HepG2 (cell line): ENCODE measurements around the gene ANKRD66. TPM values are rescaled to one million over a fixed set of nuclear protein-coding genes. Genes with fewer than 3 reads are reported as not detected.

Experiments
- ATAC-seq: fragments of 200-7000 bp; cut with Tn5 transposase; 3 replicates; pipeline ENCODE4 v1.9.1; 2020; ENCODE audit warnings: mild to moderate bottlenecking, moderate library complexity
- BruUV-seq: library from RNA; stranded (reverse); fragments of 400-500 nt; replicated peaks from 2 replicates; lab custom pipeline; 2021; lab: Mats Ljungman, UMichigan
- CTCF ChIA-PET: fragments of 300-600 bp; formaldehyde crosslinking; extraction: SDS; loops from one replicate; lab custom pipeline; 2021; ENCODE audit warnings: low total read pairs, inconsistent platforms, low intra/inter-chr PET ratio; lab: Yijun Ruan, JAX
- POLR2A ChIA-PET: fragments of 350-600 bp; sonication (Branson Sonifier 250); formaldehyde crosslinking; loops from one replicate; lab custom pipeline; 2020; ENCODE audit warnings: antibody characterized with exemption, inconsistent platforms; lab: Yijun Ruan, JAX
- DNase-seq: peaks from one replicate; pipeline ENCODE4 v3.0.0-alpha.2; 2015; ENCODE audit warnings: low spot score
- FAIRE-seq: peaks from 3 replicates; lab custom pipeline; 2011; peaks lifted over from hg19 to GRCh38; lab: Jason Lieb, UNC
- H2AFZ ChIP-seq: one replicate; pipeline ENCODE4 v1.6.1; 2011; ENCODE audit warnings: low read length, inconsistent platforms
- H3K27ac ChIP-seq: fragments of 300-600 bp; 3 replicates; pipeline ENCODE4 v1.8.0; 2011; ENCODE audit warnings: mixed run types, mild to moderate bottlenecking, mixed read lengths, low read length, inconsistent platforms; ENCODE audit not compliant: insufficient read depth; ENCODE audit errors: extremely low read length
- H3K27me3 ChIP-seq, 2 experiments: fragments of 200-600 bp in 1 of 2; 2 replicates in 1 of 2; 3 replicates in 1 of 2; pipeline versions ENCODE4 v1.6.0 to v1.8.0; 2011; ENCODE audit warnings: low read length in 2 of 2, mild to moderate bottlenecking in 2 of 2, moderate library complexity in 2 of 2, inconsistent platforms in 1 of 2; ENCODE audit not compliant: insufficient read depth in 2 of 2, control insufficient read depth in 1 of 2
- H3K36me3 ChIP-seq, 2 experiments: fragments of 200-600 bp in 1 of 2; replicated peaks in 1 of 2; 2 replicates in 1 of 2; 3 replicates in 1 of 2; pipeline versions ENCODE4 v1.5.1 to v1.8.0; 2011; ENCODE audit warnings: low read length in 2 of 2, inconsistent platforms in 1 of 2; ENCODE audit not compliant: insufficient read depth in 2 of 2, control insufficient read depth in 1 of 2
- H3K4me1 ChIP-seq: 2 replicates; pipeline ENCODE4 v1.5.1; 2012; ENCODE audit warnings: low read length, inconsistent platforms; ENCODE audit not compliant: insufficient read depth
- H3K4me2 ChIP-seq: 2 replicates; pipeline ENCODE4 v1.6.0; 2011; ENCODE audit warnings: low read depth, low read length, inconsistent platforms
- H3K4me3 ChIP-seq, 3 experiments: fragments of 200-600 bp in 1 of 3; sonication (generic), shearing (Covaris generic) in 1 of 3; replicated peaks in 1 of 3; 2 replicates each; pipeline ENCODE4 v1.5.1; 2011 to 2016; ENCODE audit warnings: low read length in 3 of 3, inconsistent platforms in 2 of 3, low read depth in 2 of 3, mild to moderate bottlenecking in 2 of 3, control low read depth in 1 of 3, mixed read lengths in 1 of 3; ENCODE audit not compliant: insufficient read depth in 1 of 3
- H3K79me2 ChIP-seq: one replicate; pipeline ENCODE4 v1.6.1; 2011; ENCODE audit warnings: low read length, inconsistent platforms; ENCODE audit not compliant: insufficient read depth
- H3K9ac ChIP-seq: 2 replicates; pipeline ENCODE4 v1.6.0; 2011; ENCODE audit warnings: mild to moderate bottlenecking, low read depth, low read length, inconsistent platforms; ENCODE audit not compliant: insufficient read depth
- H3K9me3 ChIP-seq: 2 replicates; pipeline ENCODE4 v1.5.1; 2012; ENCODE audit warnings: mild to moderate bottlenecking, low read length
- H4K20me1 ChIP-seq: 2 replicates; pipeline ENCODE4 v1.6.0; 2011; ENCODE audit warnings: inconsistent platforms, mild to moderate bottlenecking, low read length, moderate library complexity; ENCODE audit not compliant: insufficient read depth
- BCL6 ChIP-seq: IDR thresholded peaks from 2 replicates; pipeline ENCODE4 v1.6.1; 2016; ENCODE audit warnings: missing genetic modification reagents, missing compliant biosample characterization
- BRCA1 ChIP-seq: sonication (generic); formaldehyde crosslinking; IDR thresholded peaks from 2 replicates; pipeline ENCODE4 v1.4.0; 2020; ENCODE audit warnings: missing genetic modification reagents
- CAMTA2 ChIP-seq: sonication (generic); formaldehyde crosslinking; IDR thresholded peaks from 2 replicates; pipeline ENCODE4 v1.4.0; 2020; ENCODE audit warnings: mild to moderate bottlenecking, missing genetic modification reagents, borderline replicate concordance
- FOXJ3 ChIP-seq: sonication (generic); formaldehyde crosslinking; IDR thresholded peaks from 2 replicates; pipeline ENCODE4 v1.4.0; 2020; ENCODE audit warnings: missing genetic modification reagents, mild to moderate bottlenecking, borderline replicate concordance
- ISX ChIP-seq: sonication (generic); formaldehyde crosslinking; conservative IDR thresholded peaks from 2 replicates; pipeline ENCODE4 v1.5.0; 2020; ENCODE audit warnings: missing genetic modification reagents
- SSRP1 ChIP-seq: IDR thresholded peaks from 2 replicates; pipeline ENCODE4 v1.6.1; 2016; ENCODE audit warnings: control low read depth
- ZNF138 ChIP-seq: sonication (generic); formaldehyde crosslinking; IDR thresholded peaks from 2 replicates; pipeline ENCODE4 v1.5.0; 2020; ENCODE audit warnings: mild to moderate bottlenecking, low read depth, missing genetic modification reagents
- ZNF235 ChIP-seq: sonication (generic); formaldehyde crosslinking; IDR thresholded peaks from 2 replicates; pipeline ENCODE4 v1.8.1; 2023; ENCODE audit warnings: mild to moderate bottlenecking, missing genetic modification reagents, borderline replicate concordance
- ZNF256 ChIP-seq: sonication (generic); formaldehyde crosslinking; conservative IDR thresholded peaks from 2 replicates; pipeline ENCODE4 v1.4.0; 2020; ENCODE audit warnings: missing genetic modification reagents
- ZNF263 ChIP-seq: sonication (generic); formaldehyde crosslinking; IDR thresholded peaks from 2 replicates; pipeline ENCODE4 v1.4.0; 2020; ENCODE audit warnings: missing genetic modification reagents
- WGBS: methylation state at CpG from one replicate; pipeline ENCODE4 v1.1.6; 2017; ENCODE audit warnings: low lambda C conversion rate; 5-methylcytosine and 5-hydroxymethylcytosine counted together
- in situ Hi-C: cut with HindIII; loops from 2 replicates; pipeline ENCODE4 v1.10.0; 2017; ENCODE audit warnings: low pct_unique_long_range_greater_than_20kb; ENCODE audit not compliant: extremely low pct_ligation_motif_present
- intact Hi-C: fragments of 100-400 bp; cut with micrococcal nuclease; formaldehyde crosslinking; loops from one replicate; pipeline ENCODE4 v1.10.0; 2022; ENCODE audit not compliant: unreplicated experiment
- polyA plus RNA-seq, 8 experiments: library from polyadenylated mRNA; depleted of rRNA in 3 of 8; stranded (reverse) in 7 of 8; unstranded in 1 of 8; fragments of >200 nt; fragmentation: Illumina TruSeq in 4 of 8; extraction: Trizol in 4 of 8; gene quantifications; 2 replicates each; pipeline versions ENCODE4 v1.2.1 to v1.2.3, GENCODE V29; 2011 to 2016; ENCODE audit warnings: low read depth in 4 of 8, missing spikeins in 1 of 8, mixed read lengths in 1 of 8; ENCODE audit not compliant: insufficient read depth in 1 of 8
- total RNA-seq, 5 experiments: library from RNA; depleted of rRNA; stranded (reverse); fragments of >200 nt; fragmentation: Illumina TruSeq; extraction: Trizol; gene quantifications; 2 replicates each; pipeline ENCODE4 v1.2.3, GENCODE V29; 2016; ENCODE audit warnings: low read depth in 1 of 5
- TF ChIP-seq, protein P1 (sequence below): sonication (generic); formaldehyde crosslinking; IDR thresholded peaks from 2 replicates; pipeline ENCODE4 v1.5.0; 2020; ENCODE audit warnings: mild to moderate bottlenecking, missing genetic modification reagents, borderline replicate concordance
- TF ChIP-seq, protein P2 (sequence below): sonication (generic); formaldehyde crosslinking; IDR thresholded peaks from 2 replicates; pipeline ENCODE4 v1.8.1; 2023; ENCODE audit warnings: mild to moderate bottlenecking, missing genetic modification reagents
- TF ChIP-seq, protein P3 (sequence below): sonication (generic); formaldehyde crosslinking; IDR thresholded peaks from 2 replicates; pipeline ENCODE4 v1.4.0; 2020; ENCODE audit warnings: missing genetic modification reagents; ENCODE audit errors: not compliant biosample characterization
- TF ChIP-seq, protein P4 (sequence below): sonication (generic); formaldehyde crosslinking; IDR thresholded peaks from 2 replicates; pipeline ENCODE4 v1.9.0; 2021; ENCODE audit warnings: missing genetic modification reagents, mild to moderate bottlenecking, borderline replicate concordance

Gene ANKRD66
- total and polyA plus RNA-seq, 2 of the 13 experiments (the other 11 are each of a cell fraction or from before 2014, with no cell fraction given) = not detected

DNA sequence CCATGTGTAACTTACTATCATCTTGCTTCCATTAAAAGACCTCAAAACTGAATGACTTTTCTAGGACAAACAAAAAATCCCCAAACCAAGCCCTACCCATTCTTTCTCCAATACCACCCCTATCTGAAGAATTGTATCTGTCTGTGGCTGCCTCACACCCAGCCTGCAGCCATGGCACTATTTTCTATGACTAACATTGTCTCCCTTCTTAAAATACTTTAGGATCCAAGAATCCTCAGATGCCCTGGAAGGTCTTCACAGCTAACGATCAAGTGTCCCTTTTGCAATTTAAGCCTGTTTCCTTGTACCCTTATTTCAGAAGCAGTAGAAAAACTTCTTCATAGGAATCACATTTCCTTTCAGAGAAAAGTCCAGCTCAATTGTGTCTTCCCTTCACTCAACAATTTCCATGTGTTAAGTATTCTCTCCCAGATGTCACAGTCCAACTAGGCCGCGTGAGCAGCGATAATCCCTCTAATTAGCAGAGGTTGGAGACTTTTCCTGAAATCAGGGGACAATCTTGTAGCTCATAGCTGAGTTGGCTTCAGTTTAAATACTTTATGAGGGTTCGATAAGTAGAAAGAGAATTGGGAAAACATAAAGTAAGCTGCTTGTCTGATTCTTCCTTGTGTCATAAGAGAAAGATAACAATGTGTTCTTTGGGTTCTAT lies 41.3 kb downstream of the ANKRD66 start (continued):
- TF ChIP-seq, protein P1, sequence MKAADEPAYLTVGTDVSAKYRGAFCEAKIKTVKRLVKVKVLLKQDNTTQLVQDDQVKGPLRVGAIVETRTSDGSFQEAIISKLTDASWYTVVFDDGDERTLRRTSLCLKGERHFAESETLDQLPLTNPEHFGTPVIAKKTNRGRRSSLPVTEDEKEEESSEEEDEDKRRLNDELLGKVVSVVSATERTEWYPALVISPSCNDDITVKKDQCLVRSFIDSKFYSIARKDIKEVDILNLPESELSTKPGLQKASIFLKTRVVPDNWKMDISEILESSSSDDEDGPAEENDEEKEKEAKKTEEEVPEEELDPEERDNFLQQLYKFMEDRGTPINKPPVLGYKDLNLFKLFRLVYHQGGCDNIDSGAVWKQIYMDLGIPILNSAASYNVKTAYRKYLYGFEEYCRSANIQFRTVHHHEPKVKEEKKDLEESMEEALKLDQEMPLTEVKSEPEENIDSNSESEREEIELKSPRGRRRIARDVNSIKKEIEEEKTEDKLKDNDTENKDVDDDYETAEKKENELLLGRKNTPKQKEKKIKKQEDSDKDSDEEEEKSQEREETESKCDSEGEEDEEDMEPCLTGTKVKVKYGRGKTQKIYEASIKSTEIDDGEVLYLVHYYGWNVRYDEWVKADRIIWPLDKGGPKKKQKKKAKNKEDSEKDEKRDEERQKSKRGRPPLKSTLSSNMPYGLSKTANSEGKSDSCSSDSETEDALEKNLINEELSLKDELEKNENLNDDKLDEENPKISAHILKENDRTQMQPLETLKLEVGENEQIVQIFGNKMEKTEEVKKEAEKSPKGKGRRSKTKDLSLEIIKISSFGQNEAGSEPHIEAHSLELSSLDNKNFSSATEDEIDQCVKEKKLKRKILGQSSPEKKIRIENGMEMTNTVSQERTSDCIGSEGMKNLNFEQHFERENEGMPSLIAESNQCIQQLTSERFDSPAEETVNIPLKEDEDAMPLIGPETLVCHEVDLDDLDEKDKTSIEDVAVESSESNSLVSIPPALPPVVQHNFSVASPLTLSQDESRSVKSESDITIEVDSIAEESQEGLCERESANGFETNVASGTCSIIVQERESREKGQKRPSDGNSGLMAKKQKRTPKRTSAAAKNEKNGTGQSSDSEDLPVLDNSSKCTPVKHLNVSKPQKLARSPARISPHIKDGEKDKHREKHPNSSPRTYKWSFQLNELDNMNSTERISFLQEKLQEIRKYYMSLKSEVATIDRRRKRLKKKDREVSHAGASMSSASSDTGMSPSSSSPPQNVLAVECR (CRISPR knock-in tag) = no peak
- TF ChIP-seq, protein P2, sequence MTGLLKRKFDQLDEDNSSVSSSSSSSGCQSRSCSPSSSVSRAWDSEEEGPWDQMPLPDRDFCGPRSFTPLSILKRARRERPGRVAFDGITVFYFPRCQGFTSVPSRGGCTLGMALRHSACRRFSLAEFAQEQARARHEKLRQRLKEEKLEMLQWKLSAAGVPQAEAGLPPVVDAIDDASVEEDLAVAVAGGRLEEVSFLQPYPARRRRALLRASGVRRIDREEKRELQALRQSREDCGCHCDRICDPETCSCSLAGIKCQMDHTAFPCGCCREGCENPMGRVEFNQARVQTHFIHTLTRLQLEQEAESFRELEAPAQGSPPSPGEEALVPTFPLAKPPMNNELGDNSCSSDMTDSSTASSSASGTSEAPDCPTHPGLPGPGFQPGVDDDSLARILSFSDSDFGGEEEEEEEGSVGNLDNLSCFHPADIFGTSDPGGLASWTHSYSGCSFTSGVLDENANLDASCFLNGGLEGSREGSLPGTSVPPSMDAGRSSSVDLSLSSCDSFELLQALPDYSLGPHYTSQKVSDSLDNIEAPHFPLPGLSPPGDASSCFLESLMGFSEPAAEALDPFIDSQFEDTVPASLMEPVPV (CRISPR knock-in tag) = no peak
- TF ChIP-seq CAMTA2 (CRISPR knock-in tag) = no peak

DNA sequence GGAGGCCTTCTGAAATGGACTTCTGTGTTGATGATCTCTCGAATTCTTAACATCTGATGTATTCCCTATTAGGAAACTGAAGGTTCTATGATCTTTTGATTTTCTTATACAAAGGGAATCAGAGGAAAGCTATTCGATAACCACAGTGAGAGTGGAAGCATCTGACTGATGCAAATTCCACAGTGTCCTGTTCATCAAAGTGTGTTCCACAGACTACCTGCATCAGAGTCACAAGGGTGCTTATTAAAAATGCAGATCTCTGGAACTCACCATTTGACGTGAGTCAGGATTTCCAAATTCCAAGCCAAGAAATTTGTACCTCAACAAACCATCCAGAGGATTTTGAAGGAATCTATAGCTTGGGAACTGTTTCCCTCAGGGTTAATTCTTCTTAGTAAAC lies 42.1 kb downstream of the ANKRD66 start:
- 66% methylated on average over 3 of the region's 3 CpGs for WGBS
- DNase-seq (no peak), ATAC-seq (no peak), FAIRE-seq (no peak)
- H3K4me3 ChIP-seq = no peak overlapping the region
- POLR2A ChIA-PET = no interaction called here
- H3K36me3 ChIP-seq = no peaks in the 10 kb centered on the region
- H3K27me3 ChIP-seq = no peaks in the 10 kb centered on the region
- no peak overlapping the region for H3K27ac ChIP-seq
- no peaks in the 10 kb centered on the region for H4K20me1 ChIP-seq
- H3K9ac ChIP-seq = no peak overlapping the region
- no peak overlapping the region for H2AFZ ChIP-seq
- peaks cover 23% of the 10 kb centered on the region for H3K4me1 ChIP-seq
- intact Hi-C loops = loop anchor here (10.0 kb wide), 1 partner anchor 104 kb away; the partner anchor contains the start of gene TDRD6
- no peaks in the 10 kb centered on the region for H3K9me3 ChIP-seq
- BruUV-seq = no TSS peak
- H3K4me2 ChIP-seq = no peak overlapping the region
- in situ Hi-C loops = no loop called here
- CTCF ChIA-PET = no interaction called here
- H3K79me2 ChIP-seq = no peaks in the 10 kb centered on the region
- no peak for TF ChIP-seq BCL6 (CRISPR knock-in tag)
- TF ChIP-seq, protein P3, sequence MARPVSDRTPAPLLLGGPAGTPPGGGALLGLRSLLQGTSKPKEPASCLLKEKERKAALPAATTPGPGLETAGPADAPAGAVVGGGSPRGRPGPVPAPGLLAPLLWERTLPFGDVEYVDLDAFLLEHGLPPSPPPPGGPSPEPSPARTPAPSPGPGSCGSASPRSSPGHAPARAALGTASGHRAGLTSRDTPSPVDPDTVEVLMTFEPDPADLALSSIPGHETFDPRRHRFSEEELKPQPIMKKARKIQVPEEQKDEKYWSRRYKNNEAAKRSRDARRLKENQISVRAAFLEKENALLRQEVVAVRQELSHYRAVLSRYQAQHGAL (CRISPR knock-in tag) = no peak
- TF ChIP-seq ISX = no peak
- no peak for TF ChIP-seq ZNF263
- no peak for TF ChIP-seq ZNF235 (CRISPR knock-in tag)
- TF ChIP-seq BRCA1 (CRISPR knock-in tag) = no peak
- TF ChIP-seq ZNF256 (CRISPR knock-in tag) = no peak
- no peak for TF ChIP-seq SSRP1 (CRISPR knock-in tag)
- TF ChIP-seq, protein P4, sequence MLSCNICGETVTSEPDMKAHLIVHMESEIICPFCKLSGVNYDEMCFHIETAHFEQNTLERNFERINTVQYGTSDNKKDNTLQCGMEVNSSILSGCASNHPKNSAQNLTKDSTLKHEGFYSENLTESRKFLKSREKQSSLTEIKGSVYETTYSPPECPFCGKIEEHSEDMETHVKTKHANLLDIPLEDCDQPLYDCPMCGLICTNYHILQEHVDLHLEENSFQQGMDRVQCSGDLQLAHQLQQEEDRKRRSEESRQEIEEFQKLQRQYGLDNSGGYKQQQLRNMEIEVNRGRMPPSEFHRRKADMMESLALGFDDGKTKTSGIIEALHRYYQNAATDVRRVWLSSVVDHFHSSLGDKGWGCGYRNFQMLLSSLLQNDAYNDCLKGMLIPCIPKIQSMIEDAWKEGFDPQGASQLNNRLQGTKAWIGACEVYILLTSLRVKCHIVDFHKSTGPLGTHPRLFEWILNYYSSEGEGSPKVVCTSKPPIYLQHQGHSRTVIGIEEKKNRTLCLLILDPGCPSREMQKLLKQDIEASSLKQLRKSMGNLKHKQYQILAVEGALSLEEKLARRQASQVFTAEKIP = no peak
- TF ChIP-seq FOXJ3 (CRISPR knock-in tag) = no peak
- TF ChIP-seq ZNF138 (CRISPR knock-in tag) = no peak
